ENCODE results near the gene NPM3.

NPM3 gene

DNA sequence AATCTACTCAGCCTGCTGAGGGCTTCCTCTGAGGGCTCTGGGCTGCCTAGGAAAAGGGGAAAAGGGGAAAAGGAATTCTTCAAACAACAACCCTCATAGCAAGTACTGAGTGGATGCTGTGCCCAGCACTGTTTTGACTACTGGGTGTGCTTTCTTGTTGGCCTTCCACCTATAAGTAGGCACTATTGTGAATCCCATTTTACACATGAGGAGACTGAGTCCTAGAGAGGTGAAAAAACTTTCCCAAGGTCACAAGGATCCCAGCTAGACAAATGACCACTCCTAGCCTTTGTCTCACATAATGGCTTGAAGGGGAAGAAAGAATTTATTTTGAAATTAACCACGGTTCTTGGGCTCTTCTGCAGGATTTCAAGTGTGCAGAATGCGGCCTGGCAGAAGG, 24.4 kb downstream of the NPM3 start:
- DNase-seq (ENCODE audit: low read depth in 2 of 2), result no peak

DNA sequence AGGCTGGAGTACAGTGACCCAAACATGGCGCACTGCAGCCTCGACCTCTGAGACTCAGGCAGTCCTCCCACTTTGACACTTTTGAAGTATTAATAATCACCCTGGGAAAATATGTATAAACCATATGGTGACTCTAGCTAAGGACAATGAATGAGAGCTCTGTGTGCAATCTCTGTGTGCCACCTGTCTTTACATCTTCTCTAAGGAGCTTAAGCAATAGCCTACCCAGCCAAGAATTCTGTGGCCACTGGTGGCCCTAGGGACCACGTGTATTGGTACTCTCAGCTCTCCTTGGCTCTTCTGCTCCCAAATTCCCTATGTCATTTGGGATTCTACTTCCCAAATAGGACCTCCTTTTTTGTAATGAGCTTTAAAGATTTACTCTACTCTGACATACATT, 31.0 kb downstream of the NPM3 start:
- no peak for DNase-seq (ENCODE audit: low read depth in 2 of 2)

DNA sequence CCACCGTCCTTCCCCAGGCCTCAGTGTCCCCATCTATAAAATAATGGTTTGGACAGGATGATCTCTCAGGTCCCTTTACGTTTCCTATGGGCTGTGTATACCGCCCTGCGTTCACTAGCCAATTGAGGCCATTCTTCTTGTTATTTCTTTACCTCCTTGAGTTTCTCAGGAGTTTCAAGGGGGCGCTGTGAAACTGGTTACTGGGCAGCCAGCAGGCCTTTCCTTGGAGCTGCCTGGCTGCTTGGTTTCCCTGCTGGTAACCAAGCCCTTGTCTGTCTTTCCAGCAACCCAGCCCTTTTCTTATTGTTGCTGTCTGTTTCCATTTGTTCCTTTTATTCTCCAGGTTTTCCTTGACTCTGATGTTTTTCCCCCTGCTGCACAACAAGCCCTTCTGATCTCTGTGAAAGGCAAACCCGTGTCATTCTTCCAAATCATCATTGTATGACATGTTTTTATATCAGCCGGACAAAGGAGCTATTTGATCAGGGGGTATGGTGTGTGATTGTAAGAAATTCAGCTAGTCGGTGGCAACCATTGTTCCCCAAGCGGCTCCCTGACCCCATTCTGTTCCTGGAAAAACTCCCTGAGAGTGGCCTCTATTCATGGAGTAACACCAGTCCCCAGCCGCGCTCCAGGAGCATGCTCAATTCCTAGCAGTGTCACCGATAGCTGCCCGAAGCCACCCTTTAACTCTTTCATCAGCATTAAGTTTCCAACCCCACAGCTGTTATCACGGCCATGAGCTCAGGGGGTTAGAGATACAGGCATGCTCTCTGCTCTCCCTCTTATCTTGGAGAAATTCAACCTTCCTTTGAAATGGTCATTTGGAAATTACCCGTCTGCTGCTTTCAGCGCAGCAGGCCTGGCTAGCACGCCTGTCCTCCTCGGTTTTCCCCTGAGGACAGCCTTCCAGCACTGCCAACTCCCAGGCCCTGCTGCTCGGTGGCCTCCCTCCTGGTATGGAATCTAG, 33.9 kb downstream of the NPM3 start:
- DNase-seq (ENCODE audit: low read depth in 2 of 2), result no peak

DNA sequence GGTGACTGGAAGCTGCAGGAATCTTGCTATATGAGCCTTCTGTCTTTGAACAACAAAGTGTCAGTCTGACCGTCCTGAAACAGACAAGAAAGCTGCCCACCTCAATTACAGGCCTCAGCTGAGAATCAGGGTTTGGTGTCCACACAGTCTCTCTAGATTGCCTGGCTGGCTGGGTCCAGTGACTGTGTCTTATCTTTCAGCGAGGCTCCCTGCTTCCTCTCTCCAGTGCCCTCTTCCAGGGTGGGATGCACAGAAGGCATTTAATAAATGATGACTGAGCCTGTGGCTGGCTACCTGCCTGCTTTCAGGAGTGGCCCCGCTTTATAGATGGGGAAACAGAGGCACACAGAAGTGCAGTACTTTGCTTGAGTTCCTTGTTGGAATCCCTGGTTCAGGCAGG, 34.8 kb downstream of the NPM3 start:
- no peak for DNase-seq (ENCODE audit: low read depth in 2 of 2)

DNA sequence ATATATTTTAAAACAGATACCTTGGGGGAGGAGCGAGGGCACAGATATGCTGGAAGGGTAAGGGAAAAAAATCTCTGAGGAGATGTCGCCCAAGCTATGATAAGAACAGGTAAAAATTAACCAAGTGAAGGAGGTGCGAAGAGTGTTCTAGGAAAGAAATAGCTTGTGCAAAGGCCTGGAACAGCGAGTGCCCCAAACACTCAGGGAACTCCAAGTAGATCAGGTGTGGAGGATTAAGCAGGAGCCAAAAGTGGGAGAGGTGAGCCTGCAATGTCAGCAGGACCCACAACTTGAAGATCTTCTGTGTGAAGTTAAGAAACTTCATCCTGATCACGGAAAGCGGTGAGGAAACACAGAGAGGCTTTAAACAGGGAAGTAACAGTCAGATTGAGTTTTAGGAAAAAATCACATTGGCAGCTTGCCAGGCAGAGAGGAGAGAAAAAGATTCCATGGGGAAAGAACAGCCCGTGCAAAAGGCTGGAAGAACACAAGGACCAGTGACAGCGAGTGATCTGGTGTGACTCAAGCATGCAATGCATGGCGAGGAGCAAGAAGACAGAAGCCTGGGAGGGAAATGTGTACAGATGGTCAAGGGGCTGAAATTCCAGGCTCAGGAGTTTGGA, 38.1 kb downstream of the NPM3 start:
- DNase-seq (ENCODE audit: low read depth in 2 of 2), result no peak

- DNase-seq (ENCODE audit: low read depth in 2 of 2), result no peak
These were observed 39.0 kb downstream of the NPM3 start for GRCh38 chr10:101744267-101744666.

DNA sequence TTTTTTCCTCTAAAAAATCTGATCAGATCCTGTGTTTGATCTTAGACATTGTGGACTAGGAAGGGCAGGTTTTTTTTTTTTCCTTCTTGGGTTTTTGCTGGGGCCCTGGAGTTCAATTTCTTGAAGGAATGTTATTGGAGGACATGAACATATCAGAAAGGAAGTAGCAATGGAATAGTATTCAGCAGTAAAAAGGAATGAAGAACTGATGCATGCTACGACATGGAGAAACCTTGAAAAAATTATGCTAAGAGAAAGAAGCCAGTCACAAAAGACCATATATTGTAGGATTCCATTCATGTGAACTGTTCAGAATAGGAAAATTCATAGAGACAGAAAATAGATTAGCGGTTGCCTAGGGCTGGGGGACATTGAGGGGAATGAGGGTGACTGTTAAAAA, 41.3 kb downstream of the NPM3 start:
- no peak for DNase-seq (ENCODE audit: low read depth in 2 of 2)

DNA sequence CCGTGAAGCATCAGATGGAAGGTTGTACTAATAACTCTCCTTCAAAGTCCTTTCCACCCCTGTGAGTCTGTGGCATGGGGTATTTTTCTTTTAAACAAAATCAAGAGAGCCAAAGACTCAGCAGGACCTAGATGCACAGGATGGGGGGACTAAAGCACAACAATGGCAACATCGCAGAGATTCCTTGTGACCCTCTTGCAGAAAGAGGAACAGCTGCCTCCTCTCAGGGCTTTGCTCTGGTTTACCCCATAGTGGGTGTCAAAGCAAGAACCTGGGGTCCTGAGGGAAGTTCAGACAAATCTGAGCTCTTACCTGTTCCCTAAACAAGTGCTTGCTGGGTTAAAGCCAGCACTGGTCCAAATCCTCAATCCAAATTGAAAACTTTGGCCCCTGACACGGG, 46.6 kb downstream of the NPM3 start:
- DNase-seq (ENCODE audit: low read depth in 2 of 2), result no peak

GRCh38 chr10:101732096-101732495, 51.1 kb downstream of the NPM3 start:
- DNase-seq (ENCODE audit: low read depth in 2 of 2), result no peak

All from stimulated activated CD8-positive, alpha-beta memory T cell treated with anti-CD3 and anti-CD28 coated beads, Interleukin-7, amount 100 ng/mL, for 4 hours (primary cell).